Right atrium auricular region (tissue), 2 donors: Measurements from ENCODE around the gene FN3KRP. TPM values are rescaled to one million over a fixed set of nuclear protein-coding genes. Genes with fewer than 3 reads are reported as not detected.
"Not testable (repeated sequence)": the region's sequence is repeated elsewhere in the genome, so short reads cannot be mapped to it uniquely, and the experiment has no call there.

Source experiments
- DNase-seq: peaks from one replicate; pipeline ENCODE4 v3.0.0-alpha.2; 2019; ENCODE audit warnings: low spot score
- H3K27ac ChIP-seq, 2 donors: fragments of 200-600 bp; sonication (generic); 1 replicate in 1 of 2; 2 replicates in 1 of 2; pipeline ENCODE4 v1.5.1; 2016 to 2019
- H3K27me3 ChIP-seq, 2 donors: fragments of 200-600 bp; sonication (generic); one replicate each; pipeline versions ENCODE4 v1.5.1 to v1.6.0; 2017 to 2019
- H3K36me3 ChIP-seq: fragments of 200-600 bp; sonication (generic); one replicate; pipeline ENCODE4 v1.5.1; 2016
- H3K4me1 ChIP-seq, 2 donors: fragments of 200-600 bp; sonication (generic); one replicate each; pipeline versions ENCODE4 v1.5.1 to v1.6.0; 2017 to 2019
- H3K4me3 ChIP-seq, 2 donors: fragments of 200-600 bp; sonication (generic); 1 replicate in 1 of 2; 2 replicates in 1 of 2; pipeline ENCODE4 v1.5.1; 2017 to 2019; ENCODE audit warnings: mild to moderate bottlenecking in 1 of 2, moderate library complexity in 1 of 2
- H3K9me3 ChIP-seq, 2 donors: fragments of 200-600 bp; sonication (generic); one replicate each; pipeline ENCODE4 v1.5.1; 2019
- CTCF ChIP-seq, 2 donors: fragments of 200-600 bp; sonication (generic); IDR thresholded peaks; one replicate each; pipeline ENCODE4 v1.5.1; 2019; ENCODE audit warnings: antibody characterized with exemption in 2 of 2
- total RNA-seq, 2 donors: library from RNA; depleted of rRNA; stranded (reverse); fragments of >200 nt; gene quantifications; one replicate each; pipeline ENCODE4 v1.1.0, GENCODE V29; 2016

FN3KRP gene
- total RNA-seq, 2 donors from 2014 or later: 6.1 TPM

DNA sequence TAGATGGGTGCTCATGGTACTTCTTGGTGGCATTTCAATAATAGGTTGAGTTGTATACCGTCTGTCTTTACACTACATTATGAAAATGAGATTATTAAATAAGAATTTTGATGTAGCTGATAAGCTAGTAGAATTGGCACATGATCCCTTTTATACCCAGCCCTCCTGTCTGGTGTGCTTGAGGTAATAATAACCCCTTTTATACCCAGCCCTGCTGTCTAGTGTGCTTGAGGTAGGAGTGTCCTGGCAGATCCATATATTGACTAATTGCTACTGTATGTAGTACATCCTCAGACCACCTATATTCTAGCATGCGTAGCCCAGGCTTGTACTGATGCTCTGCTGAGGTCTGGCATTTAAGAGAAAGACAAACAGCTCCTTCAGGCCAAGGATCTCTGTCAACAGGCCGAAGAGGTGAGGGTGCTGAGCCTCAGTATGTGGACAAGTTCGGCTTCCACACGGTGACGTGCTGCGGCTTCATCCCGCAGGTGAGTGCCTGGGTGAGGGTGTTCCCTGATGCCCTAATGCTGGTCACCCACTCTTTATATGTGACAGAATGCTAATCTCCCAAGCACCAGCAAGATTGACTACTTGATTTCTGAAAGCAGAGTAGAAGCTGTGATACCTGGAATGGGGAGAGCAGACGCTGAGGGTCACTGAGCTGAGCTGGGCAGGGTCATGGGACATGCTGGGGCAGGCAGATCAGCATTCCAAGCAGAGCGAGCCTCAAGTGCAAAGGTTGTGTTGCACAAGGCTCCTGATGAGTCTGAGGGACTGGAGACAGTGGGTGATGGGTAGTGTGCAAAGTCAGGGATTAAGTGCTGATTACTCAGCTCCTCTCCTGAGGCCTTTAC lies 24.6 kb downstream of the FN3KRP start:
- Histone ChIP-seq H3K36me3 (peaks cover 43% of the 10 kb centered on the region), H3K9me3 (no peaks in the 10 kb centered on the region), H3K4me3 (no peak overlapping the region), H3K27me3 (no peaks in the 10 kb centered on the region), H3K4me1 (peaks cover 0 to 14% of the 10 kb centered on the region in 2 donors), H3K27ac (no peak overlapping the region)
- no peak for DNase-seq
- no peak for TF ChIP-seq CTCF (IDR thresholded peaks at IDR 0.05)

DNA sequence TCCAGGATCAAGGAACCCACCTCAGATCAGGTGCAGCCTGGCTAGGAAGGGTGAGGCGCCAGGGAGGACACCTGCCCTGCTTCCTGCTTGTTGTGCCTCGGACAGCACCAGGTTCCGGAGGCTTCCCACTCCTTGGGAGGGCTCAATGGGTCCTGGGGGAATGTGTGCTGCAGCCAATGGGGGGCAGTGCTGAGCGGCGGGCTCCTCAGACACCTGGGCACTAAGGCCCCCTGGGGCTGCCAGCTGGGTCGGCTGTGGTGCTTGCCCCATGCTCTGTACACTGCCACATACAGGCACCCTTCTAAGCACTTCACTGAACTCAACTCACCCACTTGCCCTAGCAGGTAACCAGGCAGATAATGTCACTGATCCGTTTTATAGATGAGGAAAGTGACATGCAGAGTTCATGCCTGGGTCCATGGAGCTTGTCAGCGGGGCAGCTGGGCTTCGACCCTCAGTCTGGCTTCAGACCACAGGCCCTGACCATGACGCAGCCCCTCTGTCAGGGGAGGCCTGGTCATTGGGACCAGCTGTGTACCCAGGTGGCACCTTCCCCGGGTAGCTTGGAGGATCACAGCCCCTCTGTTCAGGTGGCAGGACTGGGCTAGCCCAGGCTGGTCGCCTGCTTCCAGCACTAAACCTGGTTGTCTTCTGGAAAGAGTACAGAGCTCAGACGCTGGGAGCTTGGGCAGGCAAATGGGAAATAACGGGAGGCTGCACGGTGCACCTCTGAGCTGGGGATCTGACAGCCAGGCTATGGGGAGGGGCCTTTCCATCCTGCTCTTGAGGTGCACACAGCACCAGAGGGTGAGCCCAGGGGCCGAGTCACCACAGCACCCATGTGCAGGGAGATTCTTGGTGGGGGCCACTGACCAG lies 27.1 kb downstream of the FN3KRP start:
- Histone ChIP-seq H3K4me1 (no peaks in the 10 kb centered on the region), H3K9me3 (no peaks in the 10 kb centered on the region), H3K36me3 (peaks cover 43% of the 10 kb centered on the region), H3K27ac (no peak overlapping the region), H3K27me3 (no peaks in the 10 kb centered on the region), H3K4me3 (no peak overlapping the region)
- no peak for TF ChIP-seq CTCF (IDR thresholded peaks at IDR 0.05)
- DNase-seq: no peak

- not testable (repeated sequence) for H3K4me3 ChIP-seq, H3K9me3 ChIP-seq, DNase-seq, H3K27ac ChIP-seq, H3K4me1 ChIP-seq, H3K27me3 ChIP-seq
- H3K36me3 ChIP-seq: peaks cover 41% of the 10 kb centered on the region
Measured at GRCh38 chr17:82744736-82745135, 28.2 kb downstream of the FN3KRP start.

DNA sequence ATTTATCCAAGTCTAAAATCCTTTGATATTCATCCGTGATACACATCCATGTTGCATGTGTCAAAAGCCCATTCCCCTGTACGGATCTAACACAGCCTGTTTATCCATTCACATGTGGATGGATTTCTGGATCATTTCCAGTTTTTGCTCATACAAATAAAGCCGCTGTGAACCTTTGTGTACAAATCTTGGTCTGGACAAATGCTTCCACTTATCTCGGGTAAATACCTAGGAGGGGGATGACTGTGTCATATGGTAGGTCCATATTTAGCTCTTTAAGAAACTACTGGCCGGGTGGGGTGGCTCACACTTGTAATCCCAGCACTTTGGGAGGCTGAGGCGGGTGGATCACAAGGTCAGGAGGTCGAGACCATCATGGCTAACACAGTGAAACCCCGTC lies 29.0 kb downstream of the FN3KRP start:
- no peaks in the 10 kb centered on the region for H3K27me3 ChIP-seq
- H3K9me3 ChIP-seq: no peaks in the 10 kb centered on the region
- peaks cover 33% of the 10 kb centered on the region for H3K36me3 ChIP-seq
- DNase-seq: no peak
- no peak overlapping the region for H3K27ac ChIP-seq
- no peaks in the 10 kb centered on the region for H3K4me1 ChIP-seq
- TF ChIP-seq CTCF (IDR thresholded peaks at IDR 0.05): no peak
- H3K4me3 ChIP-seq: no peak overlapping the region

- no peak overlapping the region for H3K27ac ChIP-seq
- no peak overlapping the region for H3K4me3 ChIP-seq
- no peak for TF ChIP-seq CTCF (IDR thresholded peaks at IDR 0.05)
- H3K4me1 ChIP-seq: peaks cover 0 to 17% of the 10 kb centered on the region in 2 donors
- DNase-seq: no peak
- H3K36me3 ChIP-seq: peaks cover under 1% of the 10 kb centered on the region
- H3K27me3 ChIP-seq: no peaks in the 10 kb centered on the region
- H3K9me3 ChIP-seq: no peaks in the 10 kb centered on the region
Measured at GRCh38 chr17:82748756-82749155, 32.2 kb downstream of the FN3KRP start.

GRCh38 chr17:82750241-82750908 lies 33.9 kb downstream of the FN3KRP start:
- DNase-seq: no peak
- Histone ChIP-seq H3K4me1 (peaks cover 0 to 21% of the 10 kb centered on the region in 2 donors), H3K9me3 (no peaks in the 10 kb centered on the region), H3K4me3 (no peak overlapping the region), H3K27me3 (no peaks in the 10 kb centered on the region), H3K27ac (no peak overlapping the region), H3K36me3 (no peaks in the 10 kb centered on the region)
- no peak for TF ChIP-seq CTCF (IDR thresholded peaks at IDR 0.05)
